NCI-H2107 (cell line): ENCODE results near the gene PWWP2B.

ENCODE experiments used
- DNase-seq: peaks from one replicate; lab custom pipeline; 2025; lab: John Stamatoyannopoulos, UW

The PWWP2B gene

DNA sequence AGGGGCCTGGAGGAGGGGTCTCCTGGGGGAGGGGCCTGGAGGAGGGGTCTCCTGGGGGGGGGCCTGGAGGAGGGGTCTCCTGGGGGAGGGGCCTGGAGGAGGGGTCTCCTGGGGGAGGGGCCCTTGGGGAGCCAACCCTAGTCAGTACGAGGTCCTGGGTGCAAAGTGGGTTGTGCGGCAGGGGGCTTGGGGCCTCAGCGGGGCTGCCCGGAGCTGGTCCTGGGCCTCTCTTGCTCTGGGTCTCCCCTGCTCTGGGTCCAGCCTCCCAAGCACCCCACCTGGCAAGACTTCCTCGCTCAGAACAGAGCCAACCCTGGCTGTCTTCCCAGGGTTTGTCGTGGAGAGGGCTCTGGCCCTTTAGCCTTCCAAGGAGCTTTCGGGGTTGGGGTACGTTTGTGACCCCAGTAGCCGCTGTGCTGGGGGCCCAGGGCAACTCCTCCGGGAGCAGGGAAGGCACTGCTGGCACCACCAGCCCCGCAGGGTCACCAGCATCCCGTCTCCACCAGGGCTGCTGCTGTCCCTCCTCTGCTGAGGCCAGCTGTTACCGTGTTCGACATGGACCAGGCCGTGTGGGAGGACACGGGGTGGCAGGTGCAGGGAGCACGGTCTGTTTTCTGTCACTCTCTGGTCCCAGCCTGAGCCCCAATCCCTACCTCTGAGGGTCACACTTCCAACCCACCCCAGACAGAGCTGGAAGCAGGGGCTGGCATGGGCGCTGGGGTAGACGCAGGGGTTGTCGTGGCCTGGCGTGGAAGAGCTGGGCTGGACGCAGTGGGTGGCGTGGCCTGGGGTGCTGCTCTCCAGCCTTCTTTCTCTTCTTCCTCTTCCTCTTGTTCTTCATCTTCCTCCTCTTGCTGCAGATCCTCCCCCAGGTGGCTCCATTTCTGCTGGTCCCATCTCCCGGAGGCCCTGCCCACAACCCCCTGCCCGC is 22.8 kb downstream of the PWWP2B start:
- no peak for DNase-seq

DNA sequence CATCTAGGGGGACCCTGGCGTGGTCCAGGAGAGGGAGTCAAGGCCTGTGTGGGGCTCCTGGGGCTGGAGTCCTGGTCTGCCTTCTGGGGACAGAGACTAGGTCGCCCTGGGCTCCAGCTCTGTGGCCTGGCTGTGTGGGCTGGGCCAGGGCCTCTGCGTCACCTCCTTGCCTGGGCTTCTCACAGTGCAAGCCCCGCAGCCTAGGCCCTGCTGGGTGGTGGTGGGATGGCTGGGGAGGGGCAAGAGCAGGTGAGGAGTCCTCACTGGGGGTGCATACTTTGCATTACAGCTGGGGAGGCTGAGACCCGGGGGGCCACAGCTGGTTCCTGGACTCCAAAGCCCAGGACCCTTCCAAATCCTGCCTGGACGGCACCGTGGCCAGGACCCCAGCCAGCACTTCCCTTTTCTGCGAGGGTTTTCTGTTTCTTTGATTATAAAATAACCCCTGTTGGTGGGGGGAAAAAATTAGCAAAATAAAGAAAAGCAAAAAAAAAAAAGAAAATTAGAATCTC is 23.5 kb downstream of the PWWP2B start:
- no peak for DNase-seq

DNA sequence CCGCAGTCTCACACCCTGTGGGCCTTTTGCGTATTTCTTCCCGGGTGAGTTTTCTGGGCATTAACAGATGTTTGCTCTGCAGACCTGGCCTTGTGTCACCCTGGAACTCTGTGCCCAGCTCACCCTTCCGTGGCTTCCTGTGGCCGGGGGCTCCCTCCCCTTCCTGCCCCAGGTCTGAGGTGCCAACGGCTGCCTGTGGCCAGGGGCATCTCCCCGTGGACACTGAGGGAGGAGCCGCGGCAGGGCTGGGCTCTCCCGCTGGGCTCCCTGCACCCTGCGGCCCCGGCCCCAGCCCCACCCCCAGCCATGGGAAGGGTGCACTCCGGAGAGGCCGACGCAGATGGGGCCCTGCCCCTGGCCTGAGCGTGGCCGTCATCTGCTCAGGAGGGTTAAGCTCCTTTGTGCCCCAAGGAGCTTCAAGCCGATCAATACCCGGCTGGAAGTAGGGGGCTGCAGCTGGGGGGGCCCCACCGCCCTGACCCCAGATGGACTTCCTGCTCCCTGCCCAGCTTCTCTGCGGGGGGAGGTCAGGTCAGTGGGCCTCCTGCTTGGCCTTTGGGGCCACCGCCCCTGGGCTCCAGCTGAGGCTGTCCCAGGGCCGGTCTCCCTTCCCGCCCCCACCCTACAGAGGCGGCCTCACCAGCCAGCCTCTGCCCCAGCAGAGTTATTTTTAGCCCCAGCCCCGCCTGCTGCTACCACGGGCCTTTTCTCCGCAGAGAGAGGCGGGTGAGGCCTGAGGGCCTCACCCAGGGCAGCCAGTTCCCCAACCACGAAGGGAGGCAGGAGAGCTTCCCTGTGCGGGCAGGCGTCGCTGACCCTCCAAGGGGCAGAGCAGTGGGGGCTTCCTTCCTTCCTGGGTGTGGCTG is 24.2 kb downstream of the PWWP2B start:
- DNase-seq: peak; percentile 20

DNA sequence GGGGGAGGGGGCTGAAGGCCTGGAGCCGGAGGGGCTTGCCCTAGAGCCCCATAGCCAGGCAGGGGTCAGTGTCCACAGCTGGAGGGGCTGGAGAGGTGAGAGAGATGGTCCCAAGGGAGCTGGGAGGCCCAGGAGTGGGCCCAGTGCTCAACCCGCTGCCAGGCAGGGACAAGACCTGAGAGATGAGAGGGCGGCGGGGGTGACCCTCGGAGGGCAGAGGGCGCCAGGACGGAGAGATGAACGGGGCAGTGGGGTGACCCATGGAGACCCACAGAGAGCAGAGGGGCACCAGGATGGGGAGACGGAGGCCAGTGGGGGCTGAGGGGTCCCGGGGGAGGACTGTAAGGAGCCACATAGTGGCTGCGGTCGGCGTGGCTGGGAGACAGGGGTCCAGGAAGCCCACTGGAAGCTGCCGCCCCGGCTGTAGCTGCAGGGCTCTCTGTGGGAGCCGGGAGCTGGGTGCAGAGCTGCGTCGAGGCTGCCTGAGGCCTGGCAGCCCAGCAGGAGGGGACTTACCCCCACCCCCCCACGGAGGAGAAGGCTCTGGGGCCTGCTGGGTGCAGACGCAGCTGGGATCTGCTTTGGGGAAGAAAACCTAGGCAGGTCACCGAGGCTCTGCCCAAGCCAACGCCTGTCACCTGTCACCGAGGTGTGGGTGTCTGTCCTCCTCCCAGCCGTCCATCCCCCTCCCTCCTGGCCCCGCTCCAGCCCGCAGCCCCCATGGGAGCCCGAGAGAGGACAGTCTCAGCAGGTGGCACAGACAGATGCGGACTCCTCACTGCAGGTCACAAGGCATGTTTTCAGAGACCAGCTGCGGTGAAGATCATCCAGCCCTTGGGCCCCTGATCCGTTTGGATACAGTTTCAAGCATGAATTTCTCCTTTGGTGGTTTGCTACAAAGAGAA is 25.1 kb downstream of the PWWP2B start:
- DNase-seq: peak; percentile 68

DNA sequence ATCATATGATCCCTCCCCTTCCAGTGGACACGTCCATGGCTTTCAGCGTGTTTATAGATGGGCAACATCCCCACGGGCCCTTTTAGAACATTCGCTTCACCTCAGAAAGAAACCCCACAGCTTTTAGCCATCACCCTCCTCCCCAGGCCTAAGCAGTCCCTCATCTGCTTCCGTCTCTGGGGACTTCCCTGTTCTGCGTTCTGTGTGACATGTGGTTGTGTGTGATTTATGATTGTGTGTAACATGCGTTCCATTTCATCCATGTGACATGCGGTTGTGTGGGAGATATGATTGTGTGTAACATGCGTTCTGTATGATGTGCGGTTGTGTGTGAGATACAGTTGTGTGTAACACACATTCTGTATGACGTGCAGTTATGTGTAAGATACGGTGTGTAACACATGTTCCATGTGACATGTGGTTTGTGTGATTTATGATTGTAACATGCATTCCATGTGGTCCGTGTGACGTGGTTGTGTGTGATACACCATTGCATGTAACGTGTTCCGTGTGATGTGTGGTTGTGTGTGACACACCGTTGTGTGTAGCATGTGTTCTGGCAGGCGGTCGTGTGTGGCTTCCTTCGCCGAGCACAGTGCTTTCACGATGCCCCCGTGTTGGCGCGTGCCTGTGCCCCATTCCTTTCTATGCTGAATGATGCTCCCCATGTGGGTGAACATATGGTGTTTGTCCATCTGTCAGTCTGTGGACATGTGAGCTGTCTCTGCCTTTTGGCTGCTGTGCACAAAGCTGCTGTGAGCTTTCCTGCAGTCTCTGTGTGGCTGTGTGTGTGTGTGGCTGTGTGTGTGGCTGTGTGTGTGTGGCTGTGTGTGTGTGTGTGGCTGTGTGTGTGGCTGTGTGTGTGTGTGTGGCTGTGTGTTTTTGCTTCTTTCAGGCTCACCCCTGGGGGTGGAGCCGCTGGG is 26.2 kb downstream of the PWWP2B start:
- no peak for DNase-seq

DNA sequence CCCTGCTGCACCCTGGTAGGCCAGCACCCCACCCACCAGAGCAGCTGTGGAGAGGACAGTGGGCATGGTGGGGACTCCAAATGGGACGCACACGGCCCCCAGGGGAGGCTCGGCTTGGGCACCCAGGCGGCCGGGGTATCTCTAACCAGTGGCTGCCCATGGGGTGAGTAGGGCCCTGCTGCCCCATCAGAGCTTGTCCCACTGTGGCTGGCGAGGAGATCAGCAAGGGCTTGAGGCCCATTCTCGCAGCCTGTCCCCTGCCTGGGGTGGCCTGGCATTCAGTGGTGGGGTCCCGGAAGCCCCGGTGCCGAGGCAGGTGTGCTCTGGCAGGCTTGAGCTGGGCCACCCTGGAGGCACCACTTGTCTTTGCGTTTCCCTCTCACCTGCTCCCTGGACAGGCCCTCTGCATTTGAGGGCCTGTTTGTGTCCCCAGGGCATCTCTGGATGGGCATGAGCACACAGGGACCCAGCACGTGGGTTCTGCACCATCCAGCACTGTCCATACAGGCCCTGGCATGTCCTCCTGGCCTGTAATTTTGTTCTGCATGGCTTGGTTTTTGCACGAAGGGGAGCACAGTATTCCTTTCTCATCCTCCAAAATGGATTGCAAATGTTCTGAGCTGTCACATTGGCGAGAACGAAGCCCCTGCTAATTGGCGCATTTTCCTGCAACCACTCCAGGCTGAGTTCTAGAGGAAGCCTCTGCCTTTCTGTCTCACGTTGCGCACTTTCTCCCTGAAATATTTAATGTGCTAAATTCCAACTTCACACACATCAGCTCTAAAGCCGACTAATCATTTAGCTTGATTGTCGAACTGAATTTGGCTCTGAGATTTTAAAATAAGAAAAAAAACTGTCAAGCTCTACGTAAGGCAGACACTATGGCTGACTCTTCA is 27.2 kb downstream of the PWWP2B start:
- no peak for DNase-seq

DNA sequence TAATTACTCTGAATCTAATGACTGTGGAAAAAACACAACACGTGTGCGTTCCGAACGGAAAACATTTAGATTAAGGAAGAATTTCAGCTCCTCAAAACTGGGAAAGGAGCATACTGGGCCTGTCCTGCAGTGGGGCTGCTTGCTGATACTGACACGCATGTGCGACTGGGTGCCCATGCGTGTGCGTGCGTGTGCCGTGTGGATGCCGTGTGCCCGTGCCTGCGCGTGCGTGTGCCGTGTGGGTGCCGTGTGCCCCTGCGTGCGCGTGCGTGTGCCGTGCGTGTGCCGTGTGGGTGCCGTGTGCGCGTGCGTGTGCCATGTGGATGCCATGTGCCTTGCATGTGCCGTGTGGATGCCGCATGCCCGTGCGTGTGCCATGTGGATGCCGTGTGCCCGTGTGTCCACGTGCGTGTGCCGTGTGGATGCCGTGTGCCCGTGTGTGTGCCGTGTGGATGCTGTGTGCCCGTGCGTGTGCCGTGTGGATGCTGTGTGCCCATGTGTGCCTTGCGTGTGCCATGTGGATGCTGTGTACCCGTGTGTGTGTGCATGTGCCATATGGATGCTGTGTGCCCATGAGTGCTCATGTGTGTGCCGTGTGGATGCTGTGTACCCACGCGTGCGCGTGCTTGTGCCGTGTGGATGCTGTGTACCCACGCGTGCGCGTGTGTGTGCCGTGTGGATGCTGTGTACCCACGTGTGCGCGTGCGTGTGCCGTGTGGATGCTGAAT is 28.2 kb downstream of the PWWP2B start:
- DNase-seq: no peak

DNA sequence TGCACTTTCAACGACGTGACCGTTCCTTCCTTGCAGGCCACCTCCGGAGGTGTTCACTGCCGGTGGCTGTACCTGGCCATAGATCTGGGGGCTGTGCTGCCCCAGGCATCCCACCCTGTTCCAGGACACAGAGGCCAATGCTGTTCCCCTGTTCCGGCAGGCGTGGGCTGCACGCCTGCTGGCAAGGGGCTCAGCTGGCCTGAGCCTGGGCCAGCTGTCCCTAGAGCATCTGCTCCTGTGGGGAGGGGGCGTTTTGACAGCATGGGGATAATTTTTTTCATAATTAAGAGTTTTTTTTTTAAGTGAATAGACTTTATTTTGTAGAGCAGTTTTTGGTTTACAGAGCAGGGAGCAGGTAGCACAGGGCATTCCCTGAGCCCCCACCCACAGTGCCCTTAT is 28.8 kb downstream of the PWWP2B start:
- DNase-seq: no peak

DNA sequence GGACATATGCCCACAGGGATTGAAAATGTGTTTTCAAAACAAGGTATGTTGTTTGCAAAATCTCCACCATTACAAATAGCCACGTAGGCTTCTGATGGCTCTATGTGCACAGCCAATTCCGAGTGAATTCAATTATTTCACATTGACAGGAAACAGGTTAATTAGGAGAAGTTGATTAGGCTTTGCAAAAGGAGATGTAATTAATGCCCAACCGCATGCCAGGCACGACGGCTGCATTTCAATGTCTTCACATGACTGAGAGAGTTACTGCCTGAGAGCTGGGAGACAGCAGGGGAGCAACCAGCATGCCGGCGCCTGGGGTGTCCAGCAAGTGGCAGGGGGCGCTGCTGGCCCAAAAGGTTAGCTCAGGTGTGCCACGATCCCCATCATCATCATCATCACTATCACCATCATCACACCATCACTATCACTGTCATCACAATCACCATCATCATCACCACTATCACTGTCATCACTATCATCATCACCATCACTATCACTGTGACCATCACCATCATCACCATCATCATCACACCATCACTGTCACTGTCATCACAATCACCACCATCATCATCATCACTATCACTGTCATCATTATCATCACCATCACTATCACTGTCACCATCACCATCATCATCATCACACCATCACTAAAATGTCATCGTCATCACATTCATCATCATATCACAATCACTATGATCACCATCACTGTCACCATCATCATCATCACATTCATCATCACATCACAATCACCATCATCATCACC is 30.2 kb downstream of the PWWP2B start:
- no peak for DNase-seq

DNA sequence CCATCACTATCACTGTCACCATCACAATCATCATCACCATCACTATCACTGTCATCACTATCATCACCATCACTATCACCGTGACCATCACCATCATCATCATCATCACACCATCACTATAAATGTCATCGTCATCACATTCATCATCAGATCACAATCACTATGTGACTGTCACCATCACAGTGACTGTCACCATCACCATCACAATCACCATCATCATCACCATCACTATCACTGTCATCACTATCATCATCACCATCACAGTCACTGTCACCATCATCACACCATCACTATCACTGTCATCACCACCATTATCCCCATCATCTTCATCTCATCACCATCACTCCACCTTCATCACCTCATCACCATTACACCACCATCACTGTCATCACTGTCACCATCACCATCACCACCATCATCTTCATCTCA is 31.0 kb downstream of the PWWP2B start:
- no peak for DNase-seq

DNA sequence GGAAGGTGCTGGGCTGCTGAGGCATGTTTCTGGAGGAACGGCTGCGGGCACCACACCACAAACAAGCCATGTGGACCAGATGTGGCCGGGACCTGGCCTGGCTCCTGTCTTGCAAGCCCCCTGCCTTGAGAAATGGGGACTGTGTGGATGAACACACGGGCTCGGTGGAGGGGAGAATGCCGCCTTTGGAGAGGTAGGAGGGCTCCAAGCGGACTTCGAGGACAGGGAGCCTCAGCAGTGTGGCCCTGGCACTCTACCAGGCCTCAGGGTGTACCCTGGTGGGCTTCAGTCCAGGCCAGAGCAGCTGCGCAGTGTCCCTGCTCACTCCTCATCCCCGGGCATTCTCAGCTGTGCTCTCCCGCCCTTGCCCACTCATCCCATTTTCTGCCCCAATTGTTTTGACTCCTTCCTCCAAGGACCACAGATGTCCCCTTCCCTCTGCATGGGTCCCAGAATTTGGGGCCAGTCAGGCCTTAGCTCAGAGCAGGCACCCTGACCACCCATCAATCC is 31.5 kb downstream of the PWWP2B start:
- DNase-seq: no peak

DNA sequence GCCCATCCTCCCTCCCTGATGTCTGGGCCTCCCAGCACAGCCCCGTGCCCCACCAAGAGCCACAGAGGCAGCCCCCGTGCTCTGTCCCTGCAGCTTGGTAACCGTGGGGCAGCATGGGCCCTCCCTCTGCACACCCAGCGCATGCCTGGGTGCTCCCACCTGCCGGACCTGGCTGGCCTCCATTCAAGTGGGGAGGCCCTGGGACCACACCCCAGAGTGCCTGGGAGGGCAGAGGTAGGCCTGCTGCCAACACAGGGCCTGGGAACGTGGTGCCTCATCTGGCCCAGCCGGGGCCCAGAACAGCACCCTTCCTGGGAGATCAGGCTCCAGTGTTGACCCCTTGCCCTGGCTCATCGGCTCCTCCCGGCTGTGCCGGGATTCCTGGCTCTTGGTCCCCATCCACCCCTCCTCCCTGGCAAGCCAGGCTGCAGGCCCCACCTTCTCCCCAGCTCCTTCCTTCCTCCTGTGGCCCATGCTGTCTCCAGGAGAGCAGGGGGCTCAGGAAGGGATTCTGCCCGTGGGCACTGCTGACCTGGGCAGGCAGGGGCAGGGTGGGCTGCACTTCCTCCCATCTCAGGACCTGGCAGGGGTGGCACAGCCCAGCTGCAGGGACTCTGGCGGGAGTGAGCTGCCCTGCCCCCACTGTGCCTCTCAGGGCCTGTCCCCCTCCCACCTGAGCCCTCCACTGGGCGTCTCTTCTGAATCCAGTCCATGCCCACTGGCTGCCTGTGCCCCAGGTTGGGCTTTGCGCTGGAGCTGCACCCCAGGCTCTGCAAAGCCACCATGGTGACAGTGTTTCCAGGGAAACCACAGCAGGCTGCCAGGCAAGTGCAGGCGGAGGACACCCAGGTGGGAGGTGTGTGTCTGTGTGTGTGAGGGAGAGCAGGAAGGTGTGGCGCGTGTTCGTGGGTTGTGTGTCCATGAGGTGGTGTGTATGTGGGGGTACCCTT is 32.6 kb downstream of the PWWP2B start:
- peak; percentile 67 for DNase-seq

DNA sequence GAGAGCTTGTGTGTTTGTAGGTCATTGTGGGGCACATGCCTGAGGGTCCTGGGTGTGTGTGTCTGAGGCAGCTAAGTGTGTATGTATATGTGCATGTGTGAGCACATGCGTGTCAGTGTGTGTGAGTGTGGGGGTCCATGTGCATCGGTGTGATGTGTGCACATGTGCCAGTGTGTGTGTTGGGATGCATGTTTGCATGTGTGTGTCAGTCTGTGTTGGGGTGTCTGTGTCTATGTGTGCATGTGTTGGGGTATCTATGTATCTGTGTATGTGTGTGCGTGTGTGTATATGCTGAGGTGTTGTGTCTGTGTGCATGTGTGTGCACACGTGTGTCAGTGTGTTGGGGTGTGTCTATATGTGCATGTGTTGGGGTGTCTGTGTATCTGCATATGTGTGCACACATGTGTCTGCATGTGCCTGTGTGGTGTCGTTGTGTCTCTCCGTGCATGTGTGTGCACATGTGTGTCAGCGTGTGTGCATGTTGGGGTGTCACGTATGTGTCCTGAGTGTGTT is 33.3 kb downstream of the PWWP2B start:
- no peak for DNase-seq

DNA sequence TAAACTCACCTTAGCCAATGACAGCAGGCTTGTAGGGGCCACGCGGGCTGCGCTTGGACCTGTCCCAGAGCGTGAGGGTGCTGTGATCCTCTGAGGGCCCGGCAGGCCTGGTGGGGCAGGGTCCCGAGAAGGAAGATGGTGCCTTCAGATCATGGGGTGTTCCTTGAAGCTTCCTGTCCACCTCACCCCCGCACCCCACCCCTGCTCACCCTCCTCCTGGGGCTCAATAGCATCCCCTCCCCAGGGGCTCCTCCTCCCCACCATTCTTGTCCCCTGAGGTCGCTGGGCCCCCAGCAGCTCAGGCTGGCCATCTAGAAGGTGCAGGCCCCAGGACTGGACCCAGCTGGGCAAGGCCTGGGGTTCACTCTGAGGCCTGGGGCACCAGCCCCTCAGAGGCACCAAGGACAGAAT is 33.9 kb downstream of the PWWP2B start:
- no peak for DNase-seq

DNA sequence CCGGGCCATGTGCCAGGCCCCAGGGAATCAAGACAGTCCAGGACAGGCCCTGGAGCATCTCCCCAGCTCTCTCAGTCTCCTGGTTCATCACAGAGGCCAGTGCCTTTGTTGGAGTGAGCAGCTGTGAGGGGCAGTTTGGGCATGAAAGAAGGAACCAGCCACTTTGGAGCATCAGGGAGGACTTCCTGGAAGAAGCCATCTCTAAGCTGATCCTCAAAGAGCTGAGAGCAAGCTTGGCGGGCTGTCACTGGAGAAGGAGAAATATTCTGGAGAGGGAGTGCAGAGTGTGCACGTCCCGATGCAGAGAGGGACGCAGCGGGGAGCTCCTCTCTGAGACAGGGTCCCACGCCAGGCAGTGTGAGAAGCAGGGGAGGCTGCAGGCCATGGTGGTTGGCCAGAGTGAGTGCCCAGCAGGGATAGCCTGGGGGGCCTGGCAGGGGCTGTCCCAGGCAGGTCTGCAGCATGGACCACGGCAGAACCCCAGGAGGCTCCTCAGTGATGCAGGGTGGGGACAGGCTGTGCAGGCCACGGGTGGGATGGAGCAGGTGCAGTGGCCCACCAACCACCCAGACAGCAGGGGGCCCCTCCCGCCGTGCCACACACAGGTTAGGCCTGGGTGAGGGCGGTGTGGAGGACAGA is 34.7 kb downstream of the PWWP2B start:
- no peak for DNase-seq

DNA sequence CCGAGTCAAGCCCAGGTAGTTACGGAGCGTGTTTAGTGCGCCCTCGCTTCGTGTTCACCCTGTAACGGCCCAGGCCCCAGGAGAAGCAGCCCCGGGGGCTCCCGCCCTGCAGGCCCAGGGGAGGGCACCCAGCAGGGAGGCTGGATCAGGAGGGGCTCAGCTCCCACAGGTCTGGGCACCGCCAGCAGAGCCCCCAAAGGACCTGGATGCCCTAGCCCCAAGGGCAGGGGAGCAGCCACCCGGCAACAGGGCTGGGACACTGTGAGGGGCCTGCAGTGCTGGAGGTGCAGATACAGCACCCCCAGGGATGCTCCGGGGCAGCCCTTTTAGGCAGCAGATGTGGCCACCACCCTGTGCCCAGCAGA is 35.2 kb downstream of the PWWP2B start:
- DNase-seq: no peak
